GM13976 (cell line): ENCODE data around the gene PRR35.
"Not testable (repeated sequence)": the region's sequence is repeated elsewhere in the genome, so short reads cannot be mapped to it uniquely, and the experiment has no call there.

ENCODE experiments used
- DNase-seq: peaks from one replicate; pipeline ENCODE4 v3.0.0; 2012; ENCODE audit warnings: low spot score
- CTCF ChIP-seq: IDR thresholded peaks from 2 replicates; pipeline ENCODE4 v1.5.1; 2012; ENCODE audit warnings: borderline replicate concordance, mild to moderate bottlenecking; ENCODE audit not compliant: insufficient read depth; ENCODE audit errors: extremely low read depth, missing control alignments, control extremely low read depth
- in situ Hi-C: fragments of 300-500 bp; cut with MboI; formaldehyde crosslinking; loops from one replicate; pipeline ENCODE4 v1.12.0; 2022; ENCODE audit warnings: low sequenced_read_pairs, mixed read lengths, inconsistent platforms; ENCODE audit not compliant: unreplicated experiment

PRR35 gene

GRCh38 chr16:593807-594206 is 33.6 kb downstream of the PRR35 start:
- no peak for TF ChIP-seq CTCF
- DNase-seq: no peak
- in situ Hi-C loops: no loop called here

DNA sequence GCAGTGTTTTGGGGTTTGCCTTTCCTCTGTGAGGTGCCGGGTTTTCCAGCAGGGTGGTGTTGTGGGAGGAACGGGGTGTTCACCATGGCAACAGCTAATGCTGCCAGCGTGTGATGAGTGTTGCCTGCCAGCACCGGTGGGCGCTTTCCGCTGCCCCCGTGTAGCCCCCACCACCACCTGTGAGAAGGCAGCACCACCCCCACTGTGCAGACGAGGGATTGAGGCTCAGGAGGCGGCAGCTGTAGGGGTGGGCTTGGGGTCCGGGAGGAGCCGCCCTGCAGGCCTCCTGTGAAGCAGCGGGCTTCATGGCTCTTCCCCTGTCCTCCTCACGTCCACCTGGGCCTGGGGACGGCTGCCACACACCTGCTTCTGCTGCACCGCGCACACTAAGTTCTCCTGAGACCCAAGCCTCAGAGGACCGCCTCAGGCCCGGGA is 34.9 kb downstream of the PRR35 start:
- in situ Hi-C loops: no loop called here
- DNase-seq: no peak
- TF ChIP-seq CTCF: no peak

DNA sequence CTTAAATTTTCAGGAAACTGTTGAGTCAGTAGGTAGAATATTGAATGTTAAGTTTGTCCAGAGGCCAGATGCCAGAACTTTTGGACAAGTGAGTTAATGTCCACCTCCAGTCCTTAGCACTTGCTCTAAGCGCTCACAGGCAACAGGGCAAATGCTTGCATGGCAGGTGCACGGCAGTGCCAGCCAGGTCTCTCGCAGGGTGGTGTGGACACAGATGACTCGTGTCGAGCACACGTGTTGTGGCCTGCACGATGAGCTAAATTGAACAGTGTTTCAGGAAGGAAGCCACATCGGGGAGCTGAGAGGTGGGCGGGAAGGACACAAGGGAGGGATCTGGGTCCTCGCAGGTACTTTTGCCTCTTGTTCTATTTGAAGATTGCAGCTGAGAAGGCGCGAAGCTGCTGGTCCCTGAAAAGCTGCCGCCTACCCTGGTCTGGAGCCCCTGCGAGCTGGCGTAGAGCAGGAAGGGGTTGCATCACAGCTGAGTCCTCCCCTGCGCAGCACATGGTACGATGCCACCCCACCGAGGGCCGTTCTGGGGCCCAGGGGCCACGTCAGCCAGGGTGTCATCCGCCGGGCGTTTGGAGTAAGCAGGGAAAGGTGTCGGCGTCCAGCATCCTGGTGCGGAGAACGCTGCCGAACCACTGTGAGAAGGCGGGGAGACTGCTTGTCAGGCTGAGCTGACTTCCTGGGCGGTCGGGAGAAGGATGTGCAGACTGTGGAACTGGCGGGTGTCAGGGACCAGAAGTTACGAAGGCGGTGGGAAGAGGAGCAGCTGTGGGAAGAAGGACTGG is 35.9 kb downstream of the PRR35 start:
- in situ Hi-C loops: no loop called here
- DNase-seq: no peak
- TF ChIP-seq CTCF: no peak

DNA sequence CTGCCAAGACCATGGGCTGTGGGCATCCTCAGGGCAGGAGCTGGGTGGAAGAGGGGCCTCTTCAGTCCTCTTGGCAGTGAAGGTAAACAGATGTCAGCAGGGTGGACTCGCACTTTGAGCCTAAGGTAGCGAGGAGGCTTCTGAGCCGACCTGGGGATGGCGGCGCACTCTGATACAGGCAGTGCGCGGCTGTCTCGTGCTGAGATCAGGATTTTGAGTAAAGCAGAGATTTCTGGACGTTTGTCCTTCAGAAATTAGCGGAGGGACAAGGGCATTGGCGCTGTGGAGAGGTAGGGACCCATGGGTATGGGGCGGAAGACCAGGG is 36.5 kb downstream of the PRR35 start:
- DNase-seq: no peak
- TF ChIP-seq CTCF: no peak
- in situ Hi-C loops: no loop called here

DNA sequence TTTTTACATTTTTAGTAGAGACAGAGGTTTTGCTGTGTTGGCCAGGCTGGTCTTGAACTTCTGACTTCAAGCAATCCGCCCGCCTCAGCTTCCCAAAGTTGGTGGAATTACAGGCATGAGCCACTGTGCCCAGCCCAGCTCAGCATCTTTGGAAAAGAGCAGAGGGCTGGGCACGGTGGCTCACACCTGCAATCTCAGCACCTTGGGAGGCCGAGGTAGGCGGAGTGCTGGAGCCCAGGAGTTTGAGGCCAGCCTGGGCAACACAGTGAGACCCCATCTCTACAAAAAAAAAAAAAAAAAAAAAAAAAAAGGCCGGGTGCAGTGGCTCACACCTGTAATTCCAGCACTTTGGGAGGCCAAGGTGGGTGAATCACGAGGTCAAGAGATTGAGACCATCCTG is 37.5 kb downstream of the PRR35 start:
- in situ Hi-C loops, DNase-seq: not testable (repeated sequence)

- TF ChIP-seq CTCF: no peak
- DNase-seq: no peak
- in situ Hi-C loops: no loop called here
These were observed 38.9 kb downstream of the PRR35 start for GRCh38 chr16:598823-599739.

GRCh38 chr16:600781-601180 is 40.6 kb downstream of the PRR35 start:
- DNase-seq: no peak
- in situ Hi-C loops: no loop called here
- TF ChIP-seq CTCF: no peak
